Fibroblast of pulmonary artery (primary cell): ENCODE results near the gene GMDS.

ENCODE experiments used
- DNase-seq: peaks from one replicate; pipeline ENCODE4 v3.0.0-alpha.2; 2010; ENCODE audit warnings: low read depth
- H3K4me3 ChIP-seq: replicated peaks from 2 replicates; pipeline ENCODE4 v1.5.1; 2011; ENCODE audit warnings: low read depth, mild to moderate bottlenecking, control low read depth, low read length, moderate library complexity
- CTCF ChIP-seq: IDR thresholded peaks from 2 replicates; pipeline ENCODE4 v1.5.1; 2011; ENCODE audit warnings: mild to moderate bottlenecking, control low read depth, low read length, inconsistent platforms; ENCODE audit errors: missing control alignments

GMDS gene

DNA sequence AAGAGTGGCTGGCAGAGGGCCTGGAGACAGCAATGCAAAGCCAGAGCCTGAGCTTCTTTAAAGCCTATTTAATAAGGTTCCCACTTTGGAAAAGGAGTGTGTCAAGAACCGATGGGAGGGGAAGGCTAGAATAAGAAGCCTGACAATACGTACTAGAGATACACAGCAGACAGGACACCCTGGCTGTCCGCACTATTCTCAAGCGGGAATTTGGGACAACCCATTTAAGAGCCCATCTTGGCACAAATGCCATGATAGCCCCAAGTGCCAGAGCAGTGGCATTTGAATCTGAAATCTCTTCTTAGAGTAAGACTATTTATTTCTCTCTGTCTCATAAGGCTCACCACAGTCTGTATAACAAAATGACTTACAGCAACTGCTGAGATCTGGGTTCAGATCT is 3.1 kb downstream of the GMDS start:
- TF ChIP-seq CTCF: no peak
- H3K4me3 ChIP-seq: no peak overlapping the region

DNA sequence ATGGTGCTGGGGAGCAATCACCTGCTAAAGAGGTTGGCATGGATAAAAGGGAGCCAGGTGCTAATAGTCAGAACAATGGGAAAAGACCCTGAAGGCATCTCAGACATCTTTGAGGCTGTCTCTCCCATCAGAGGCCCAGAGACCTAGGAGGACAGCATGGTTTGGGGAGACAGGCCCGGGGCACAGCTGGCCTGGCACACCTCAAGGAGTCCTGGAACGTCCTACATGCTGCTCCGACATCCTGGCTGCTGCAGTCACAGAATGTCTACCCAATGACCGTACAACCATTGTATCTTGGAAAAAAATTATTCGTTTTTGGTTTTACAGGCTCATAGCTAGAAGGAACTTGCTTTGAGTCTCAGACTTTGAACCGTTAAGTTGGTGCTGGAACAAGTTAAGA is 4.4 kb downstream of the GMDS start:
- H3K4me3 ChIP-seq: no peak overlapping the region
- DNase-seq: no peak
- no peak for TF ChIP-seq CTCF

More for the DNA sequence above, 3.1 kb downstream of the GMDS start:
- no peak for DNase-seq

DNA sequence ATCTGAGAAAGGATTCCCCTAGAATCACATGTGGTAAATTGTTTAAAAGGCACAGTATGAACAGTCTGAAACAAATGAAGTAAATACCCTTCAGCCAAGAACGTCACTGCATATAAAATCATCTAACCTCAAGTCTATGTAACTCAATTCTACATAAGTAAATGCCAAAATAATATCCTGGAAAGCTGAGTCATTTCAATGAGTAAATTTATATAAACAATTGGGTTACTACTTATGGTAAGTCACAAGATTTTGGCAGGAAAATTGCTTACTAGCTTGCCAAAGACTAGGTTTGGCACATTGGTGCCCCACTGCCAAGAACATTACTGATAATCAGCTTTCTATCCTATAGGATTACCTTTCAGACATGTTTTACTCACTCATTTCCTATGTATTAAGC is 8.4 kb downstream of the GMDS start:
- peak; percentile 90 for DNase-seq
- TF ChIP-seq CTCF: no peak
- H3K4me3 ChIP-seq: no peak overlapping the region

GRCh38 chr6:2235777-2236495 is 9.5 kb downstream of the GMDS start:
- TF ChIP-seq CTCF: no peak
- no peak overlapping the region for H3K4me3 ChIP-seq
- DNase-seq: no peak

- no peak for DNase-seq
- H3K4me3 ChIP-seq: no peak overlapping the region
- TF ChIP-seq CTCF: no peak
These were observed 13.0 kb downstream of the GMDS start for GRCh38 chr6:2232445-2232844.

GRCh38 chr6:2231438-2231837 is 14.0 kb downstream of the GMDS start:
- TF ChIP-seq CTCF: no peak
- H3K4me3 ChIP-seq: no peak overlapping the region
- peak; percentile 45 for DNase-seq

DNA sequence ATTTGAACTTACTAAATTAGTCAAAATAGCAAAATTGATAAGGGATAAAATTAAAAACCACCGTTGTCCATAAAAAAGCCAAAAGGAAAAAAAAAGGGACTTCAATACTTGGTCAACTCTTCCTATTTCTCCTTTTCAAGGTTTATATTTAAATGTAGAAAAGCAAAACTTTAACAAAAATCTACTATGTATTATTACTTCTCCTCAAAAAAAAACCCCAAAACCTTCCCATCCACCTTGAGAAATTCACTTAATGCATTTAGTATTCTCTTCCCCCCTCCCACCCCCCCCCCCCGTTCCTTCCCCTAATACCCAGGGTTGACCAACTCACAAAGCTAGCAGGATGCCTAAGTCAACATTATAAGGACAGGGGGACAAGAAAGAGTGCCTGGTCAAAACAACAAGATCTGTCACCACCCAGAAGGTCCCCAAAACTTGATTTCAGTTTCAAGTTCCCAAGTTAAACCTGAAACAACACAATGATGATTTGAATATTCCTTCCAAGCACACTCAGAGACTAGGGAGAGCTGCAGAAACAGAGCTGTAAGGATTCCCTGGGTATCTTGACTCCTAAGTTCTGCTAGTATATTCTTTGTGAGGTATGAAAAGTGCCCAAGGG is 14.6 kb downstream of the GMDS start:
- no peak for TF ChIP-seq CTCF
- no peak overlapping the region for H3K4me3 ChIP-seq
- DNase-seq: no peak
